GM21619 (cell line): ENCODE data around the gene TSPOAP1.

Source experiments
- ATAC-seq: cut with Tn5 transposase; IDR thresholded peaks from one replicate; pipeline ENCODE4 v1.9.1; 2021; ENCODE audit not compliant: unreplicated experiment

TSPOAP1 gene

DNA sequence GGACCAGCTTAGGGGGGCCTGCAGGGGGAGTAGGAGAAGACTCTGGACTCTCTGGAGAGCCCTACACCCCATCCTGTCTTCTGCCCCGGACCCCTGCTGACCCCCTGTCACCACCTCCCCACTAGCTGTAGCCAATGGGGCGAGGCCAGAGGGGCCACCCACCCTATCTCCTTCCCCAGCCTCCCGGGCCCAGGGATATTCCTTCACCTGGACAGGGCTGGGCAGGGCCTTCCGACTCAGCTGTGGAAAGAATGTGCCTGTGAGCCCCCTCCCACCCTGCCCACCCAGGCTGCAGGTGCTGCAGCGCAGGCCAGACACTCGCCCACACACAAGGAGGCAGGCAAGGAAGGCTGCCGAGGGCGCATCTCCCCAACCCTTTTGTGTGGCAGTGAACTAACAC, 23.0 kb downstream of the TSPOAP1 start:
- no peak for ATAC-seq

DNA sequence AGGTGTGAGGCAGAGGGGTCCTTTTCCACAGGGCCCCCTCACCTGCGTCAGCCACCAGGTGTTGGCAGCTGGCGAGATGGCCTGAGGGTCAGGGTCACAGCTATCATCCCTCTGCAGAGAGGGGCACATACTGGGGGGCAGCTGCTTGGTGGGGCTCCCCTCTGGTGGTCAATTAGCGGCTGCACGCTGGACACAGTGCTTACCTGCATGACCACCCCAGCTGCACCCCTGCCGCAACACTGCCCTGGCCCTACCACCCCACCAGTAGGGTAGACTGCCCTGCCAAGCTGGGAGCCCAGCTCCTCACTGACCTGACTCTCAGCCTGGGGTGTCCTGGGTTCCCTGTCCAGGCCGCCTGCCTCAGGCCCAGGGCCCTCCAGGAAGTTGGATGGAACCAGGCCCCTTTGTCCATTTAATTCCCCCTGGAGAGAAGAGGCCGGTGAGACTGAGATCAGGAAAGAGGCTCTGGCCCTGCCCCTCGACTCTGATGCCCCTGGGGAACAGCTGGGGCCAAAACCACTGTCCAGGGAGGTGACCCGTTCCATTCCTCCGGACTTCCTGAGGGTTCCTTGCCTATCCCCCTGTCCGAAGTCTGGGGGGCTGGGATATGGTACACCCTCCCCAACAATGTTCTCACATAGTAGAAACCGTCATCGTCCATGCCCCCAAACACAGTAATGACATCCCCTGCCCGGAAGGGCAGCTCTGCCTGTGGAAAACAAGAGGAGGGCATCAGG, 23.7 kb downstream of the TSPOAP1 start:
- ATAC-seq: no peak

GRCh38 chr17:58303971-58304749, 24.4 kb downstream of the TSPOAP1 start:
- no peak for ATAC-seq

DNA sequence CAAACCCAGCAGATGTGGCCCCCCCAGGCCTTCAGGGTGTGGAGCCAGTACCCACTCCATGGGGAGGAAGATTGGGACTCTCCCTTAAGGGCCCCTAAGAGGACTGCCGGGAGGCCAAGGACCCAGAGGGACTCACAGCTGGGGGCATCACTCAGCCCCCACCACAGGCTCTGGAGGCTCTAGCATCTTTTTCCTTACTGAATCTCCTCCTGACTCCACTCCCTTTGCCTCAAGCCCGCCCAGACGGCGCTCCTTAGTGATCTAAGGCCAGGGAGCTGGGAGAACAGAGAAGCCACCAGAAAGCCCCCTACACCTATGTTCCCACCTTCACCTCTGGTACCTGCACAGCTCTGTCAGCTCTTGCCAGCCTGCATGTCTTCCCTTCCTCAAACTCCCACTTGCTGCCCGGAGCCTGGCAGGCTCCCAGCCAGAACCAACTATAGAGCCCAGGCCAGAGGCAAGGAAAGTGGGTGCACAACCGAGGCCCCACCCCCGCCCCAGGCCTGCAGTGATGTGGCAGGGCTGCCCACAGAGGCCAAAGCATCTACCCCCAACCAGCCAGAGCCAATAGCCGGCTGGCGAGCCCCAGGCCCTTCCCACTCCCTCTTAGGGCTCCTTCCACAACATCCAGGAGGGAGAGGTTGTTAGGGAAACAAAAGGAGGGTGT, 25.5 kb downstream of the TSPOAP1 start:
- no peak for ATAC-seq

DNA sequence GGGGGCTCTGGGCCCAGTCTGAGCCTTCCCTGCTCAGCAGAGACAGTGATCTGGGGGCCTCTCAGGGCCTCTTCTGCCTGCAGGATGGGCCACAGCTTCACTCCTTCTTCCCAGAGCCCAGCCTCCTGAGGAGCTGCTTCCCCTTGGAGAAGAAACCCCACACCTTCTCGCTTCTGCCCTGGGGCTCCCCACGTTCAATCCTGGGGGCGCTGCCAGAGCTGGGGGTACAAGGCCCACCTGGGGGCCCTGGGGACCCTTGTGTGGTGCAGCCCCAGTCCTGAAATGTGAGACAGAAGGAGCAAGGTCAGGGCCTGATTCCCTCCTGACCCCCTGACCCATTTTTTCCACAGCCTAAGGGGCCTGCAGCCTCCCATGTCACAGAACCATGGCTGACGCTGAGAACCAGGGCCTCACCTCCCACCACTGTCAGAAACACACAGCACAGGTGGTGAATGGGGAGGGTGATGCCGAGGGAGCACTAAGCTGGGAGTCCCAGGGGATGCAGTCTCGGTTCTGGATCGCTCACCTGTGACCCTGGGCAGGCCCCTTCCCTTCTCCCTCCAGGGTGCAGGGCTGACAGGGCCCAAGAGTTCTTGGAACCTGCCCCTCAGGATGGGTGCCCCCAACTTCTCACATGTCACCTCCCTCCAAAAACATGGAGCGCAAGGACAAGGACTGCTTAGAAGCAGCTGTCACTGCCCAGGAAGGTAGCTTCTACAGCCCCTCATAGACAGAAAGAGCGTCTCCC, 26.2 kb downstream of the TSPOAP1 start:
- ATAC-seq: no peak

GRCh38 chr17:58301504-58302150, 27.0 kb downstream of the TSPOAP1 start:
- no peak for ATAC-seq

DNA sequence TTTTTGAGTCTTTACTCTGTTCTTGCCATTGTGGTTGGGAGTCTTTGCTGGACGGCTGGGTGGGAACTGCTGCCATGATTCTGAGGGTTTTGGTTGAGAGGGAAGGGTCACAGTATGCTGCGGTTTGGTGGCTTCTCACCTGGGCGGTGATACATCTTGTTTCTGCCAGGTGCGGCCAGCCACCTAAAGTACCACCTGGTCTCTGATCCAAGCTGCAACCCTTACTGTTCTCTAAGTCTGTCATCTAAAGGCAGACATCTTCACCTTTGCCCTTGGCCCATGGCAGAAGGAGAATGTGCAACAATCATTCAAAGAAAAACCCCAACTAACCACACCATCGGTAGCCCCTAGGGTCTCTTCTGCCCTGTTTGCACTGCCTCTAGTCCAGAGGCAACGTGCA, 28.3 kb downstream of the TSPOAP1 start:
- ATAC-seq: no peak

- ATAC-seq: no peak
Measured at GRCh38 chr17:58294034-58294433, 34.6 kb downstream of the TSPOAP1 start.

GRCh38 chr17:58291246-58291645, 37.3 kb downstream of the TSPOAP1 start:
- ATAC-seq: no peak

DNA sequence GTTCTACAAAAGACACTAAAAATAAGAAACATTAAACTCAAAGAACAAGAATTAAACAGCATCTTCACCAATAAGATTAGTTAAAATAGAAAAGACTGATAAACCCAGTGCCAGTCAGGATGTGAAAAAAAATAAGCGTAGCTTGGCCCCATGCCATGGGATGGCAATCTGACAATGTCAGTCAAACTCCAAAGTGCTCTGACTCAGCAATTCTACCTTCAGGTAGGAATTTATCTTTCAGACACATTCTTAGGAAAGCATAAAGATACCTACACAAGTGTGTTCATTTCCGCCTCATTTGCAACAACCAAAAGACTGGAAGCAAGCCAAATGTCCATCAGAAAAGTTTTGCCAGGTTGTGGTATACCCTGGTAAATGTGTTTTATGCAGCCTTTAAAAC, 38.7 kb downstream of the TSPOAP1 start:
- ATAC-seq: no peak

- no peak for ATAC-seq
Measured at GRCh38 chr17:58285422-58285810, 43.2 kb downstream of the TSPOAP1 start.

DNA sequence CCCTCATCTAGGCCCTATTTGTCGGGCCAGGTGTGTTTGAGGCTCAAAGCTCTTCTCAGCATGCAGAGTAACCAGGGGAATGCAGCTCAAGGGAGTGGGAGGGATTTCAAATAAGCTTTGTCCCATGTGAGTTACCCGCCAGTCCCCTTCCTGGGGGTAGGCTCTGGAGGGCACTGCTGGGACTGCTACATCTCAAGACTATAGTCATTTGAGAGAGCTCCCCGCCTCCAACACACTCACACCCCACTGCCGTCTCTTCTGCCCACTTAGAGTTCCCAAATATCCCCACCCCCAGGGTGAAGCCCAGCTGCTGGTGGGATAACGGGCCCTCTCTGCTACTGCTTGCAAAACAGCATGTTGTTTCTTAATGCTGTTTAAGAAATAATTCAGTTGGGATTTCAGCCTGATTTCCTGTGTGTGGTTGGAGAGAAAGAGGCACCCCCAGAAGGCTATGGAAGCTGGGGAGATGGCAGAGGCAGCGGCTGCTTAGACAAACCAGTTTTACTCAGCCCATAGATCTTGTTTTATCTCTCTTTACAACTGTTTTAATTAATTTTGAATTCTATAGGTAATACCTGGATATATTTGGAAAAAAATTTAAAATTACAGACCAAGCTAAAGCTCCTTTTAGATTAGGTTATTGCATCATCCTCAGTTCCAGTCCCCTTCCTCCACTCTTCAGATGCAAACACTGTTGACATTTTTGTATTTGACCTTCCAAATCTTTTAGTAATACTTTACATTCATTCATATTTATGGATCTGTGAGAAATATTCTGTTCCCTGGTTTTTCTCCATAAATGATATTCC, 43.8 kb downstream of the TSPOAP1 start:
- ATAC-seq: no peak

- no peak for ATAC-seq
Measured at GRCh38 chr17:58283674-58284612, 44.7 kb downstream of the TSPOAP1 start.

GRCh38 chr17:58282442-58282841, 46.2 kb downstream of the TSPOAP1 start:
- no peak for ATAC-seq

GRCh38 chr17:58281511-58282011, 47.0 kb downstream of the TSPOAP1 start:
- ATAC-seq: no peak

DNA sequence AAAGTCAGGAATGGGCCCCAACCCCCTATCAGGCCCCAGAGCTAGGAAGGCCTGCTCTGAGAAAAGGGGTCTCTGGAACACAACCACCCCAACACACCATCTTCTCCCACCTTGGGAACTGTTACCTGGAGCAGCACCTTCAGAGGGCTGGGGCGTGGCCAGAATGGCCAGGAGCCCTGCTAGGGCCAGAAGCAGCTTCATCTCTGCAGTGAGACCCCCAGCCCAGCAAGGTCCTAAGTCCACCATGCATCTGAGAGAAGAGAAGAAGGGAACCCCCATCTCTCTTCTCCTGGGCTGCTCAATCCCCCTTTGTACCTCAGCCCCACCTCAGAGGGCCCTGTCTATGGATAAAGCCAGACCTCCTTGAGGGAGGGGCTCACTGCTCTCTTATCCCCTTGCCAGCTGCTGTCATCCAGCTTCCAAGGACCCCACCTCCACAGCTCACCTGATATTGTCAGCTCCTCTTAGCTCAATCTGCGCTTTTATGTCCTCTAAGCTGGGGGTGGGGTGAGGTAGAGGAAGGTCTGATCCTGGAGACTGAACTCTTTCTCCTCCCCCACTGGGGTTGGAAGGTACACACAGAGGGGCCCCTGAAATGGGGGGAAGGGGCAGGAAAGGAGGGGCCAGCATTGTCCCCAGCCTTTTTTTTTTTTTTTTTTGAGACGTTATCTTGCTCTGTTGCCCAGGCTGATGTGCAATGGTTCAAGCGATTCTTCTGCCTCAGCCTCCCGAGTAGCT, 47.9 kb downstream of the TSPOAP1 start, which contains the start of gene MPO:
Gene MPO (minus strand): TSS at position 456 of the 738 bp plus-strand sequence. CDS start 177 bp downstream, at position 279.
- ATAC-seq: no peak

- no peak for ATAC-seq
Measured at GRCh38 chr17:58279736-58280479, 48.7 kb downstream of the TSPOAP1 start.
